Dedifferentiated amniotic fluid mesenchymal stem cell (primary cell): ENCODE results near the gene PSMB2.

Experiments
- DNase-seq: peaks from one replicate; pipeline ENCODE4 v3.0.0-alpha.2; 2016; ENCODE audit errors: extremely low spot score

PSMB2 gene

DNA sequence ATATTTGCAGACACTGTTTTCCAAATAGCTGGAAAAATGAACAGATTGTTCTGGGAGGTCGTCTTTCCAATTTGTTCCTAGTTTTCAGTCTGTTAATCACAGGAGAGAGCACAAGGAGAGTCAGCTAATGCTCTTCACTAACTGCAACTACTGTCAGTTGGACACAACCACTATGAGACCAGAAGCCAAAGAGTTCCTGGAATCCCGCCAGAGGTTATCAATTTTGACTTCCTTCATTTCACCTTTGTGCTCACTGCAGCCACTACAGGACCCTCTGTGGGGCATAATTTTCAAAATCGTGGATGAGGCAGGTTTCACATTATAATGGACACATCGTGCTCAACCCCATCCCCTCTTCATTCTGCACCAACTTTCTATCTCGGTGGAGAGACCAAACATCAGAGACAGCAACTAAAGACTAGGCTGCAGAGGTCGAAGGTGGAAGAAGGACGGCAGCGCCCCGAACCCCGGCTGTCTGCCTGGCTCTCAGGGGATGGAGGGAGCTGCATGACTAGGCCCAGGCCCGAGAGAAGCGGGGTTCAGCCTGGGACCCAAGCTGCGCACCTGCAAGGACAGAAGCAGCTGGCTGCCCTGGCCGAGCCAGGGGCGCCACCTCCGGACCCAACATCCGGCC lies 84.7 kb downstream of the PSMB2 start:
- DNase-seq: no peak

- no peak for DNase-seq
Observed at GRCh38 chr1:35555601-35556477, 85.5 kb downstream of the PSMB2 start.

DNA sequence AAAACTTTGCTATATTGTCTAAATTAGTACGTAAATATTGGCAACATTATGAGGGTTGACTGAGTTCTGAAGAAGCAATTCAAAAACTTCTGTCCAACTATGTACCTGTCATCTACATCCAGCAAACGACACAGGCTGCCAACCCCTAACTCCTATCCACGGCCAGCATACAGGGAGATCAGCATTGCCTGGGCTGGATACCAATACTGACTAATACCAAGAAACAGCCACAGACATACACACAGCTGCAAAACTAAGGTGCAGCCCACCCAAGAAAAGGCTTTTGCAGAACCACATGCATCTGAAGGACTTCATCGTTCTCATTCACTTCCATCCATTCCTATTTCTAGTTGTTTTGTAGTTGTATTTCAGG lies 86.1 kb downstream of the PSMB2 start:
- no peak for DNase-seq

DNA sequence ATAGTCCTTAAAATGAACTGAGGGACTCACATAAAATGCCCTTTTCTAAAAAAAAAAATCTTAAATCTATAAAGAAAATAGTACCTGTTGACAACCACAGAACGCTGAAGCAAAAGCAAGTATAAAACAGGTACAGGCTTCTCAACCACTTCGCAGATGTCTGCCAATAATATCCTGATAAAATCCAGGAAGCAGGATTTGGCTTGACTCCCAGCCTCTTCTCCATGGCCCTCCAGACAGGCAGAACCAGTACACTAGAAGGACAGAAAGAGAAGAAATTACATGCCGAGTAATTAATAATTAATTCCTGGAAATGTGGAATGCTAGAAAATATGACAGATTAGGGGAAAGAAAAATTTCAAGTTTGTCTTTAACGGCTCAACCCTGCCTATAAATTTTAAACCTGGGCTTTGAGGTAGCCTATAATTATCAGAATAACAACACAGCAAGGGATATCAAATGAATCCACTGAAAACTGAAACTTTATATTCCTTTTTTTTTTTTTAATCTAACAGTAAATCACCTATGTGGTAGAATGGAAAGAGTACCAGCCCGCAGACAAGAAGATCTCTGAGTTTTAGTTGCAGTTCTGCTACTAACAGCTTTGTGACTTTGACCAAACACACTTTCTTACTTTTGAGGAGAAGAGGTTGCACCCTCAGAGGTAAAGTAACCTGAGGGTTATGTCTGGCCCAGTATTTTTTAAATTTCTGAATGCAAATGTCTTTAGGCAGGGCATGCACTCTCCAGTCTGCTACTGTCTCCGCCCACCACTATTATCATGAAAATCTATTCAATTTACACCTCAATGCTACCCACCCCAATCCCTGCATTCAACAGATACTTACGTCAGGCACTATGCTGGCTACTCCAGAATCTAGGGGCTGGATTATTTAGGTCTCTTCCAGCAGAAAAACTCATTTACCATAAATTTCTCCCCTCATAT lies 86.8 kb downstream of the PSMB2 start:
- no peak for DNase-seq

DNA sequence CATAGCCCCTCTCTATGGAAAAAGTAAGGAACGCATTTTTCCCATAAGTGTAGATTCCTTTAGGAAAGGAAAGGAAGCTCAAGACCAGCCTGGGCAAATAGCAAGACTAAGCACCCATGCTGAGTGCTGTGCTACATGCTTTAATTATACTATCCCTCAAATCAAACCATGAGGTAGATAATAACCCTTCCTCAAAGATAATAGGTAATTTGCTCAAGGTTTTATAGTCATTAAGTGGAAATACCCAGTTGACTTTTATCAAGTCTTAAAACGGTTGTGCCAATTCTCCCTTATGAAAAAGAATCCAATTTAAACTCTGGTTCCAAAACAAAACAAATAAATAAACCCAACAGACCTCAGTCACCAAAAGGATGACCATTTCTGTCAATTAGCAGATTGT lies 87.5 kb downstream of the PSMB2 start:
- DNase-seq: no peak
